K562 (cell line): ENCODE data around the gene LIX1L. TPM values are rescaled to one million over a fixed set of nuclear protein-coding genes. Genes with fewer than 3 reads are reported as not detected.

Experiments used
- BCOR ChIP-seq: fragments of 450-650 bp; IDR thresholded peaks from 2 replicates; pipeline ENCODE4 v1.6.1; 2016
- CBFA2T3 ChIP-seq: fragments of 450-650 bp; IDR thresholded peaks from 2 replicates; pipeline ENCODE4 v1.6.1; 2017
- FOXK1 ChIP-seq: sonication (generic); formaldehyde crosslinking; IDR thresholded peaks from 2 replicates; pipeline ENCODE4 v1.8.0; 2022; ENCODE audit warnings: missing genetic modification reagents, mild to moderate bottlenecking, borderline replicate concordance
- MAFF ChIP-seq: IDR thresholded peaks from 2 replicates; pipeline ENCODE4 v1.6.1; 2012; ENCODE audit warnings: low read length, improper control_type of control experiment
- MTF1 ChIP-seq: fragments of 250-450 bp; sonication (Bioruptor Pico); IDR thresholded peaks from 2 replicates; pipeline ENCODE4 v1.9.0; 2021; ENCODE audit warnings: moderate library complexity, mild to moderate bottlenecking, inconsistent platforms, borderline replicate concordance
- NR2C1 ChIP-seq, 2 experiments: fragments of 450-650 bp; IDR thresholded peaks; 2 replicates each; pipeline ENCODE4 v1.6.1; 2017; ENCODE audit warnings: mild to moderate bottlenecking in 2 of 2, antibody characterized with exemption in 1 of 2, inconsistent platforms in 1 of 2, missing compliant biosample characterization in 1 of 2, missing genetic modification characterization in 1 of 2
- PPARD ChIP-seq: fragments of 250-450 bp; sonication (Bioruptor Pico); IDR thresholded peaks from 2 replicates; pipeline ENCODE4 v1.8.0; 2022; ENCODE audit warnings: inconsistent platforms, mild to moderate bottlenecking, moderate library complexity
- RCOR1 ChIP-seq, 2 experiments: IDR thresholded peaks; 2 replicates each; pipeline ENCODE4 v1.6.1; 2012; ENCODE audit warnings: low read depth in 2 of 2, low read length in 2 of 2, borderline replicate concordance in 1 of 2, improper control_type of control experiment in 1 of 2
- SP1 ChIP-seq: sonication (generic); formaldehyde crosslinking; IDR thresholded peaks from 2 replicates; pipeline ENCODE4 v1.8.1; 2022; ENCODE audit warnings: mild to moderate bottlenecking, missing genetic modification reagents
- TSC22D4 ChIP-seq: fragments of 450-650 bp; IDR thresholded peaks from 2 replicates; pipeline ENCODE4 v1.6.1; 2016; ENCODE audit warnings: missing genetic modification characterization, missing biosample characterization, control low read depth
- polyA plus RNA-seq, 8 experiments: library from polyadenylated mRNA; depleted of rRNA in 4 of 8; stranded (reverse) in 5 of 8; unstranded in 3 of 8; fragments of >200 nt; fragmentation: Nextera tagmentation in 2 of 8; fragmentation: Illumina TruSeq in 1 of 8; extraction: Ambion mirVana in 2 of 8; extraction: Trizol in 1 of 8; gene quantifications; 2 replicates each; pipeline versions ENCODE4 v1.2.1 to v1.2.3, GENCODE V29; 2011 to 2014; ENCODE audit warnings: inconsistent platforms in 1 of 8, missing spikeins in 1 of 8
- total RNA-seq, 7 experiments: library from RNA; depleted of rRNA in 6 of 7; stranded (reverse); fragments of >200 nt in 6 of 7; fragmentation: Illumina TruSeq in 2 of 7; extraction: Trizol in 2 of 7; gene quantifications; 2 replicates each; pipeline versions ENCODE4 v1.2.1 to v1.2.3, GENCODE V29; 2011 to 2021; ENCODE audit warnings: low replicate concordance in 1 of 7
- TF ChIP-seq, protein P1 (sequence below): fragments of 450-650 bp; IDR thresholded peaks from 2 replicates; pipeline ENCODE4 v1.6.1; 2018; ENCODE audit warnings: mild to moderate bottlenecking, low read depth; ENCODE audit not compliant: partially characterized antibody
- TF ChIP-seq, protein P2 (sequence below), 2 experiments: fragments of 450-650 bp; IDR thresholded peaks; 2 replicates each; pipeline ENCODE4 v1.6.1; 2018; ENCODE audit warnings: mild to moderate bottlenecking in 2 of 2, low read depth in 1 of 2; ENCODE audit not compliant: partially characterized antibody in 2 of 2
- TF ChIP-seq, protein P3 (sequence below): fragments of 250-450 bp; sonication (Bioruptor Pico); IDR thresholded peaks from 2 replicates; pipeline ENCODE4 v1.4.0; 2020; ENCODE audit warnings: mild to moderate bottlenecking, moderate library complexity, borderline replicate concordance
- TF ChIP-seq, protein P4 (sequence below): fragments of 450-650 bp; conservative IDR thresholded peaks from 2 replicates; pipeline ENCODE4 v1.6.1; 2016; ENCODE audit warnings: missing genetic modification characterization, low read depth, mild to moderate bottlenecking, control low read depth, missing compliant biosample characterization
- TF ChIP-seq, protein P5 (sequence below): fragments of 450-650 bp; IDR thresholded peaks from 2 replicates; pipeline ENCODE4 v1.6.1; 2016; ENCODE audit warnings: antibody characterized with exemption

The LIX1L gene
- total and polyA plus RNA-seq, 9 of the 15 experiments (the other 6 are each of a cell fraction or from before 2014, with no cell fraction given), result 4.6 to 26.5 (median 12.5) TPM

DNA sequence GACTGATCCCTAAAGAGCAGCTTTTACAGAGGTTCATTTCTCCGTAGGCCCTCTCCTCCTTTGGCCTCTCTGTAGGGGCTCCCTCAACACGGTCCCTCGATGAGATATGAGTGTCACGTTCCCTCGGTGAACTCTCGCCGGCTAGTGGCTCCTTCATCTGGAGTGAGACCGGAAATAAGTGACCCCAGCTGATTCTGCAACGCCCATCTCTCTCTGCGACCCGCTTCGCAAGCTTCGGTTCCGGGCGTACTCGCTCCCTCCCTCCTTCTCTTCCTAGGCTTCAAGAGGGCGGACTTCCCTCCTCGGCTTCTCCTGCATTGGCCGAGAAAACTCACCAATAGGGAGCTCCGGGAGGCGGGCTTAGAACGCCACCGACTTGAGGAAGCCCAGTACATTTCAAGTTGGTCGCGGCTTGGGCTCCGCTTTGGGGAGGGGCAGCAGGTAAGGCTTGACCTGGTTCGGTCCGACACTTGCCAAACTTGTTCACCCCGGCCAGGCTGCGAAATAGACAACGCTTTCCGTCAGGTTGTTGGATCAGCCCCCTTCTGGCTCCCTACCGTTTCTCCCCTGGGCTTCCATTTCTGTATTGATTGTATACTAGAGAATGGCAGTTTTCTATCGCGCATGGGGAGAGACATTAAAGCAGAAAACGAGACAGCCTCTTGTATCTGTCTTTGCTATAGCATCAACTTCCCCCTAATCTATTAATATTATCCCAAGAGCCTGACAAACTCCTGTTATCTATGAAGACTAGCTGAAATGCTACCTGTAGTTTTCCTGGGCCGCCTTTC, 6.7 kb upstream of the LIX1L start, which contains the start of the genes ANKRD34A and POLR3GL (continued):
- TF ChIP-seq FOXK1 (no peak), TSC22D4 (tag) (no peak), BCOR (0 out of 2 replicates have a peak, but pooled peaks have one; percentile 8), MAFF (no peak), PPARD (CRISPR knock-in tag) (no peak), NR2C1 (IDR thresholded peaks at IDR 0.05) (no peak), NR2C1 (tag; IDR thresholded peaks at IDR 0.05) (peak; percentile 61), RCOR1 (IDR thresholded peaks at IDR 0.05; ENCODE audit: borderline replicate concordance in 1 of 2, low read depth in 2 of 2, low read length in 2 of 2) (peak in 1 of 2 experiments; percentile 55; a peak in 2 of 4 replicates), MTF1 (CRISPR knock-in tag) (no peak), SP1 (peak; percentile 73; the same call in 1 of the 2 replicates), CBFA2T3 (no peak)
- TF ChIP-seq, protein P1, sequence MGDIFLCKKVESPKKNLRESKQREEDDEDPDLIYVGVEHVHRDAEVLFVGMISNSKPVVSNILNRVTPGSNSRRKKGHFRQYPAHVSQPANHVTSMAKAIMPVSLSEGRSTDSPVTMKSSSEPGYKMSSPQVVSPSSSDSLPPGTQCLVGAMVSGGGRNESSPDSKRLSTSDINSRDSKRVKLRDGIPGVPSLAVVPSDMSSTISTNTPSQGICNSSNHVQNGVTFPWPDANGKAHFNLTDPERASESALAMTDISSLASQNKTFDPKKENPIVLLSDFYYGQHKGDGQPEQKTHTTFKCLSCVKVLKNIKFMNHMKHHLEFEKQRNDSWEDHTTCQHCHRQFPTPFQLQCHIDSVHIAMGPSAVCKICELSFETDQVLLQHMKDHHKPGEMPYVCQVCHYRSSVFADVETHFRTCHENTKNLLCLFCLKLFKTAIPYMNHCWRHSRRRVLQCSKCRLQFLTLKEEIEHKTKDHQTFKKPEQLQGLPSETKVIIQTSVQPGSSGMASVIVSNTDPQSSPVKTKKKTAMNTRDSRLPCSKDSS, result no peak
- TF ChIP-seq, protein P2, sequence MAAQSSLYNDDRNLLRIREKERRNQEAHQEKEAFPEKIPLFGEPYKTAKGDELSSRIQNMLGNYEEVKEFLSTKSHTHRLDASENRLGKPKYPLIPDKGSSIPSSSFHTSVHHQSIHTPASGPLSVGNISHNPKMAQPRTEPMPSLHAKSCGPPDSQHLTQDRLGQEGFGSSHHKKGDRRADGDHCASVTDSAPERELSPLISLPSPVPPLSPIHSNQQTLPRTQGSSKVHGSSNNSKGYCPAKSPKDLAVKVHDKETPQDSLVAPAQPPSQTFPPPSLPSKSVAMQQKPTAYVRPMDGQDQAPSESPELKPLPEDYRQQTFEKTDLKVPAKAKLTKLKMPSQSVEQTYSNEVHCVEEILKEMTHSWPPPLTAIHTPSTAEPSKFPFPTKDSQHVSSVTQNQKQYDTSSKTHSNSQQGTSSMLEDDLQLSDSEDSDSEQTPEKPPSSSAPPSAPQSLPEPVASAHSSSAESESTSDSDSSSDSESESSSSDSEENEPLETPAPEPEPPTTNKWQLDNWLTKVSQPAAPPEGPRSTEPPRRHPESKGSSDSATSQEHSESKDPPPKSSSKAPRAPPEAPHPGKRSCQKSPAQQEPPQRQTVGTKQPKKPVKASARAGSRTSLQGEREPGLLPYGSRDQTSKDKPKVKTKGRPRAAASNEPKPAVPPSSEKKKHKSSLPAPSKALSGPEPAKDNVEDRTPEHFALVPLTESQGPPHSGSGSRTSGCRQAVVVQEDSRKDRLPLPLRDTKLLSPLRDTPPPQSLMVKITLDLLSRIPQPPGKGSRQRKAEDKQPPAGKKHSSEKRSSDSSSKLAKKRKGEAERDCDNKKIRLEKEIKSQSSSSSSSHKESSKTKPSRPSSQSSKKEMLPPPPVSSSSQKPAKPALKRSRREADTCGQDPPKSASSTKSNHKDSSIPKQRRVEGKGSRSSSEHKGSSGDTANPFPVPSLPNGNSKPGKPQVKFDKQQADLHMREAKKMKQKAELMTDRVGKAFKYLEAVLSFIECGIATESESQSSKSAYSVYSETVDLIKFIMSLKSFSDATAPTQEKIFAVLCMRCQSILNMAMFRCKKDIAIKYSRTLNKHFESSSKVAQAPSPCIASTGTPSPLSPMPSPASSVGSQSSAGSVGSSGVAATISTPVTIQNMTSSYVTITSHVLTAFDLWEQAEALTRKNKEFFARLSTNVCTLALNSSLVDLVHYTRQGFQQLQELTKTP (IDR thresholded peaks at IDR 0.05; ENCODE audit: low read depth in 1 of 2, partially characterized antibody in 2 of 2), result peak in 1 of 2 experiments; percentile 50
- TF ChIP-seq, protein P3, sequence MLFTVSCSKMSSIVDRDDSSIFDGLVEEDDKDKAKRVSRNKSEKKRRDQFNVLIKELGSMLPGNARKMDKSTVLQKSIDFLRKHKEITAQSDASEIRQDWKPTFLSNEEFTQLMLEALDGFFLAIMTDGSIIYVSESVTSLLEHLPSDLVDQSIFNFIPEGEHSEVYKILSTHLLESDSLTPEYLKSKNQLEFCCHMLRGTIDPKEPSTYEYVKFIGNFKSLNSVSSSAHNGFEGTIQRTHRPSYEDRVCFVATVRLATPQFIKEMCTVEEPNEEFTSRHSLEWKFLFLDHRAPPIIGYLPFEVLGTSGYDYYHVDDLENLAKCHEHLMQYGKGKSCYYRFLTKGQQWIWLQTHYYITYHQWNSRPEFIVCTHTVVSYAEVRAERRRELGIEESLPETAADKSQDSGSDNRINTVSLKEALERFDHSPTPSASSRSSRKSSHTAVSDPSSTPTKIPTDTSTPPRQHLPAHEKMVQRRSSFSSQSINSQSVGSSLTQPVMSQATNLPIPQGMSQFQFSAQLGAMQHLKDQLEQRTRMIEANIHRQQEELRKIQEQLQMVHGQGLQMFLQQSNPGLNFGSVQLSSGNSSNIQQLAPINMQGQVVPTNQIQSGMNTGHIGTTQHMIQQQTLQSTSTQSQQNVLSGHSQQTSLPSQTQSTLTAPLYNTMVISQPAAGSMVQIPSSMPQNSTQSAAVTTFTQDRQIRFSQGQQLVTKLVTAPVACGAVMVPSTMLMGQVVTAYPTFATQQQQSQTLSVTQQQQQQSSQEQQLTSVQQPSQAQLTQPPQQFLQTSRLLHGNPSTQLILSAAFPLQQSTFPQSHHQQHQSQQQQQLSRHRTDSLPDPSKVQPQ, result no peak
- TF ChIP-seq, protein P4, sequence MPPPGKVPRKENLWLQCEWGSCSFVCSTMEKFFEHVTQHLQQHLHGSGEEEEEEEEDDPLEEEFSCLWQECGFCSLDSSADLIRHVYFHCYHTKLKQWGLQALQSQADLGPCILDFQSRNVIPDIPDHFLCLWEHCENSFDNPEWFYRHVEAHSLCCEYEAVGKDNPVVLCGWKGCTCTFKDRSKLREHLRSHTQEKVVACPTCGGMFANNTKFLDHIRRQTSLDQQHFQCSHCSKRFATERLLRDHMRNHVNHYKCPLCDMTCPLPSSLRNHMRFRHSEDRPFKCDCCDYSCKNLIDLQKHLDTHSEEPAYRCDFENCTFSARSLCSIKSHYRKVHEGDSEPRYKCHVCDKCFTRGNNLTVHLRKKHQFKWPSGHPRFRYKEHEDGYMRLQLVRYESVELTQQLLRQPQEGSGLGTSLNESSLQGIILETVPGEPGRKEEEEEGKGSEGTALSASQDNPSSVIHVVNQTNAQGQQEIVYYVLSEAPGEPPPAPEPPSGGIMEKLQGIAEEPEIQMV (tag), result no peak
- TF ChIP-seq, protein P5, sequence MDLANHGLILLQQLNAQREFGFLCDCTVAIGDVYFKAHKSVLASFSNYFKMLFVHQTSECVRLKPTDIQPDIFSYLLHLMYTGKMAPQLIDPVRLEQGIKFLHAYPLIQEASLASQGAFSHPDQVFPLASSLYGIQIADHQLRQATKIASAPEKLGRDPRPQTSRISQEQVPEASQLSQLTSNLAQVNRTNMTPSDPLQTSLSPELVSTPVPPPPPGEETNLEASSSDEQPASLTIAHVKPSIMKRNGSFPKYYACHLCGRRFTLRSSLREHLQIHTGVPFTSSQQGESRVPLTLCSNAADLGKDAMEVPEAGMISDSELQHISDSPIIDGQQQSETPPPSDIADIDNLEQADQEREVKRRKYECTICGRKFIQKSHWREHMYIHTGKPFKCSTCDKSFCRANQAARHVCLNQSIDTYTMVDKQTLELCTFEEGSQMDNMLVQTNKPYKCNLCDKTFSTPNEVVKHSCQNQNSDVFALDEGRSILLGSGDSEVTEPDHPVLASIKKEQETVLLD, result no peak
